ENCODE results near the gene RCBTB1. TPM values are rescaled to one million over a fixed set of nuclear protein-coding genes. Genes with fewer than 3 reads are reported as not detected.
"Not testable (repeated sequence)": the region's sequence is repeated elsewhere in the genome, so short reads cannot be mapped to it uniquely, and the experiment has no call there.

The RCBTB1 gene
- total and polyA plus RNA-seq, 7 experiments from 2014 or later: 8.1 to 22.2 (median 19.9) TPM

- Mint-ChIP-seq H3K9me3 (no peaks in the 10 kb centered on the region), H3K36me3 (no peaks in the 10 kb centered on the region), H3K4me3 (peak overlapping the region in 8 of 10 donors; percentile 37 to 73 (median 54)), H3K27ac (no peak overlapping the region), H3K4me1 (peaks cover 0 to 5% (median 0%) of the 10 kb centered on the region in 7 donors), H3K27me3 (peaks cover 0 to 7% (median 3%) of the 10 kb centered on the region in 5 donors)
- Histone ChIP-seq H3K27me3 (ENCODE audit: control insufficient read depth in 2 of 2, insufficient read depth in 2 of 2, low read length in 2 of 2) (no peaks in the 10 kb centered on the region), H3K4me3 (ENCODE audit: low read length) (no peak overlapping the region), H3K4me1 (ENCODE audit: control insufficient read depth in 2 of 2, insufficient read depth in 2 of 2, low read length in 2 of 2) (no peaks in the 10 kb centered on the region), H3K9me3 (ENCODE audit: control insufficient read depth in 2 of 3, low read length in 3 of 3) (no peaks in the 10 kb centered on the region), H3K36me3 (ENCODE audit: control insufficient read depth in 2 of 3, insufficient read depth in 3 of 3, low read length in 3 of 3) (no peaks in the 10 kb centered on the region), H3K27ac (ENCODE audit: low read depth, low read length) (no peak overlapping the region)
- ChIA-PET CTCF (interaction anchor here (0.6 kb wide), 1 partner anchor 58 kb away, joined by 6 read pairs; no protein-coding TSS in a partner anchor), POLR2A (interaction anchor here (0.6 kb wide), 1 partner anchor 466 kb away, joined by 3 read pairs; no protein-coding TSS in a partner anchor)
- DNase-seq: no peak
- ATAC-seq: no peak
- intact Hi-C loops (cut with micrococcal nuclease): no loop called here
Measured at GRCh38 chr13:49620170-49620621, 34.8 kb upstream of the RCBTB1 start.

GRCh38 chr13:49616676-49617065 is 31.3 kb upstream of the RCBTB1 start:
- intact Hi-C loops (cut with micrococcal nuclease): no loop called here
- CTCF ChIA-PET: interaction anchor here (0.6 kb wide), 1 partner anchor 14 kb away, joined by 6 read pairs; no protein-coding TSS in a partner anchor
- Mint-ChIP-seq H3K4me3 (no peak overlapping the region), H3K36me3 (no peaks in the 10 kb centered on the region), H3K27ac (no peak overlapping the region), H3K27me3 (peaks cover 0 to 10% (median 3%) of the 10 kb centered on the region in 5 donors), H3K9me3 (peaks cover 0 to 8% (median 4%) of the 10 kb centered on the region in 11 donors), H3K4me1 (peaks cover 0 to 5% (median 0%) of the 10 kb centered on the region in 7 donors)
- no peaks in the 10 kb centered on the region for H3K36me3 ChIP-seq (ENCODE audit: control insufficient read depth in 2 of 3, insufficient read depth in 3 of 3, low read length in 3 of 3)
- DNase-seq: no peak
- H3K4me3 ChIP-seq (ENCODE audit: low read length): no peak overlapping the region
- no peaks in the 10 kb centered on the region for H3K27me3 ChIP-seq (ENCODE audit: control insufficient read depth in 2 of 2, insufficient read depth in 2 of 2, low read length in 2 of 2)
- no peak for ATAC-seq
- no peak overlapping the region for H3K27ac ChIP-seq (ENCODE audit: low read depth, low read length)
- POLR2A ChIA-PET: no interaction called here
- H3K9me3 ChIP-seq (ENCODE audit: control insufficient read depth in 2 of 3, low read length in 3 of 3): no peaks in the 10 kb centered on the region
- H3K4me1 ChIP-seq (ENCODE audit: control insufficient read depth in 2 of 2, insufficient read depth in 2 of 2, low read length in 2 of 2): no peaks in the 10 kb centered on the region

- Mint-ChIP-seq H3K27ac (no peak overlapping the region), H3K27me3 (peaks cover 0 to 8% (median 3%) of the 10 kb centered on the region in 5 donors), H3K4me3 (no peak overlapping the region), H3K9me3 (peaks cover 0 to 14% (median 4%) of the 10 kb centered on the region in 11 donors), H3K4me1 (peaks cover 0 to 5% (median 0%) of the 10 kb centered on the region in 7 donors), H3K36me3 (peaks cover 0 to 3% (median 0%) of the 10 kb centered on the region in 5 donors)
- intact Hi-C loops (cut with micrococcal nuclease): no loop called here
- Histone ChIP-seq H3K4me3 (ENCODE audit: low read length) (no peak overlapping the region), H3K27me3 (ENCODE audit: control insufficient read depth in 2 of 2, insufficient read depth in 2 of 2, low read length in 2 of 2) (no peaks in the 10 kb centered on the region), H3K36me3 (ENCODE audit: control insufficient read depth in 2 of 3, insufficient read depth in 3 of 3, low read length in 3 of 3) (no peaks in the 10 kb centered on the region), H3K9me3 (ENCODE audit: control insufficient read depth in 2 of 3, low read length in 3 of 3) (no peaks in the 10 kb centered on the region), H3K27ac (ENCODE audit: low read depth, low read length) (no peak overlapping the region), H3K4me1 (ENCODE audit: control insufficient read depth in 2 of 2, insufficient read depth in 2 of 2, low read length in 2 of 2) (no peaks in the 10 kb centered on the region)
- CTCF ChIA-PET: interaction anchor here (0.6 kb wide), 1 partner anchor 13 kb away, joined by 6 read pairs; no protein-coding TSS in a partner anchor
- no peak for ATAC-seq
- POLR2A ChIA-PET: no interaction called here
- DNase-seq: no peak
Measured at GRCh38 chr13:49615836-49616675, 30.7 kb upstream of the RCBTB1 start.

- intact Hi-C loops (cut with micrococcal nuclease); H3K4me1 Mint-ChIP-seq; ATAC-seq; H3K36me3 ChIP-seq (ENCODE audit: control insufficient read depth in 2 of 3, insufficient read depth in 3 of 3, low read length in 3 of 3); H3K4me1 ChIP-seq (ENCODE audit: control insufficient read depth in 2 of 2, insufficient read depth in 2 of 2, low read length in 2 of 2); DNase-seq; H3K36me3 Mint-ChIP-seq; POLR2A ChIA-PET; H3K27ac Mint-ChIP-seq; H3K27me3 ChIP-seq (ENCODE audit: control insufficient read depth in 2 of 2, insufficient read depth in 2 of 2, low read length in 2 of 2); H3K4me3 ChIP-seq (ENCODE audit: low read length); H3K9me3 ChIP-seq (ENCODE audit: control insufficient read depth in 2 of 3, low read length in 3 of 3); H3K4me3 Mint-ChIP-seq; H3K27ac ChIP-seq (ENCODE audit: low read depth, low read length): not testable (repeated sequence)
- Mint-ChIP-seq H3K27me3 (peaks cover 0 to 12% (median 0%) of the 10 kb centered on the region in 5 donors), H3K9me3 (peaks cover 0 to 16% (median 4%) of the 10 kb centered on the region in 11 donors)
- CTCF ChIA-PET: interaction anchor here (0.6 to 1.6 kb wide), 3 partner anchors 30 to 167 kb away, joined by 3 to 4 read pairs (median 3); partner anchors contain the start of gene SETDB2
Measured at GRCh38 chr13:49612042-49612441, 26.7 kb upstream of the RCBTB1 start.

- intact Hi-C loops (cut with micrococcal nuclease): no loop called here
- peaks cover 0 to 16% (median 4%) of the 10 kb centered on the region in 11 donors for H3K9me3 Mint-ChIP-seq
- DNase-seq (no peak), ATAC-seq (no peak)
- ChIA-PET CTCF (no interaction called here), POLR2A (no interaction called here)
- H3K4me3 Mint-ChIP-seq: no peak overlapping the region
- Histone ChIP-seq H3K36me3 (ENCODE audit: control insufficient read depth in 2 of 3, insufficient read depth in 3 of 3, low read length in 3 of 3) (no peaks in the 10 kb centered on the region), H3K27ac (ENCODE audit: low read depth, low read length) (no peak overlapping the region), H3K4me3 (ENCODE audit: low read length) (no peak overlapping the region), H3K9me3 (ENCODE audit: control insufficient read depth in 2 of 3, low read length in 3 of 3) (no peaks in the 10 kb centered on the region), H3K27me3 (ENCODE audit: control insufficient read depth in 2 of 2, insufficient read depth in 2 of 2, low read length in 2 of 2) (no peaks in the 10 kb centered on the region), H3K4me1 (ENCODE audit: control insufficient read depth in 2 of 2, insufficient read depth in 2 of 2, low read length in 2 of 2) (no peaks in the 10 kb centered on the region)
- peaks cover 0 to 6% (median 3%) of the 10 kb centered on the region in 7 donors for H3K4me1 Mint-ChIP-seq
- H3K27me3 Mint-ChIP-seq: peaks cover 0 to 10% (median 0%) of the 10 kb centered on the region in 5 donors
- no peak overlapping the region for H3K27ac Mint-ChIP-seq
- H3K36me3 Mint-ChIP-seq: peaks cover 0 to 3% (median 0%) of the 10 kb centered on the region in 5 donors
Measured at GRCh38 chr13:49610176-49610575, 24.8 kb upstream of the RCBTB1 start.

GRCh38 chr13:49608651-49609331 is 23.4 kb upstream of the RCBTB1 start:
- ChIA-PET POLR2A (no interaction called here), CTCF (interaction anchor here (0.7 to 1.1 kb wide), 5 partner anchors 16 to 1482 kb away, joined by 3 to 5 read pairs (median 4); no protein-coding TSS in a partner anchor)
- Mint-ChIP-seq H3K4me1 (peaks cover 0 to 7% (median 4%) of the 10 kb centered on the region in 7 donors), H3K9me3 (peaks cover 0 to 16% (median 4%) of the 10 kb centered on the region in 11 donors), H3K4me3 (no peak overlapping the region), H3K27ac (no peak overlapping the region), H3K36me3 (peaks cover 0 to 3% (median 0%) of the 10 kb centered on the region in 5 donors), H3K27me3 (peaks cover 0 to 10% (median 0%) of the 10 kb centered on the region in 5 donors)
- DNase-seq: no peak
- no peaks in the 10 kb centered on the region for H3K9me3 ChIP-seq (ENCODE audit: control insufficient read depth in 2 of 3, low read length in 3 of 3)
- H3K4me1 ChIP-seq (ENCODE audit: control insufficient read depth in 2 of 2, insufficient read depth in 2 of 2, low read length in 2 of 2): no peaks in the 10 kb centered on the region
- no peak overlapping the region for H3K4me3 ChIP-seq (ENCODE audit: low read length)
- no peak for ATAC-seq
- no peaks in the 10 kb centered on the region for H3K36me3 ChIP-seq (ENCODE audit: control insufficient read depth in 2 of 3, insufficient read depth in 3 of 3, low read length in 3 of 3)
- H3K27me3 ChIP-seq (ENCODE audit: control insufficient read depth in 2 of 2, insufficient read depth in 2 of 2, low read length in 2 of 2): no peaks in the 10 kb centered on the region
- no peak overlapping the region for H3K27ac ChIP-seq (ENCODE audit: low read depth, low read length)
- intact Hi-C loops (cut with micrococcal nuclease): loop anchor here in 1 of 2 donors (5.0 kb wide), 2 partner anchors 66 to 1011 kb away; no protein-coding TSS in a partner anchor

All from naive thymus-derived CD4-positive, alpha-beta T cell (primary cell).